HG03432 (cell line): ENCODE measurements around the gene HMG20B.
"Not testable (repeated sequence)": the region's sequence is repeated elsewhere in the genome, so short reads cannot be mapped to it uniquely, and the experiment has no call there.

Experiments
- ATAC-seq: cut with Tn5 transposase; IDR thresholded peaks from one replicate; pipeline ENCODE4 v1.9.1; 2021; ENCODE audit warnings: mild to moderate bottlenecking, moderate library complexity; ENCODE audit not compliant: unreplicated experiment

HMG20B gene

GRCh38 chr19:3555653-3556422 is 16.9 kb upstream of the HMG20B start:
- ATAC-seq: no peak

GRCh38 chr19:3556423-3556977 is 16.2 kb upstream of the HMG20B start:
- ATAC-seq: no peak

- no peak for ATAC-seq
These were observed 15.7 kb upstream of the HMG20B start for GRCh38 chr19:3556978-3557460.

GRCh38 chr19:3557461-3558248 is 15.1 kb upstream of the HMG20B start, which contains the start of gene MFSD12:
Gene MFSD12 (minus strand): TSS chr19:3557586. CDS start chr19:3557403, 183 bp downstream.
- ATAC-seq: peak; percentile 84

- ATAC-seq: no peak
These were observed 8.8 kb upstream of the HMG20B start for GRCh38 chr19:3563709-3564524.

- ATAC-seq: no peak
These were observed 7.6 kb upstream of the HMG20B start for GRCh38 chr19:3565139-3565538.

GRCh38 chr19:3570042-3570441 is 2.7 kb upstream of the HMG20B start:
- not testable (repeated sequence) for ATAC-seq

GRCh38 chr19:3570606-3571011 is 2.1 kb upstream of the HMG20B start:
- no peak for ATAC-seq

- ATAC-seq: peak; percentile 86
These were observed 451 bp upstream of the HMG20B start for GRCh38 chr19:3572132-3572854.

GRCh38 chr19:3573162-3573857 is 566 bp downstream of the HMG20B start:
- ATAC-seq: peak; percentile 13

- ATAC-seq: no peak
These were observed 1.3 kb downstream of the HMG20B start for GRCh38 chr19:3573858-3574637.

GRCh38 chr19:3575260-3575741 is 2.6 kb downstream of the HMG20B start:
- no peak for ATAC-seq

- no peak for ATAC-seq
These were observed 3.4 kb downstream of the HMG20B start for GRCh38 chr19:3575949-3576673.

- no peak for ATAC-seq
These were observed 4.1 kb downstream of the HMG20B start for GRCh38 chr19:3576696-3577443.

- no peak for ATAC-seq
These were observed 5.1 kb downstream of the HMG20B start for GRCh38 chr19:3577723-3578344.

- no peak for ATAC-seq
These were observed 5.6 kb downstream of the HMG20B start for GRCh38 chr19:3578390-3578789.
